ENCODE measurements around the gene DYNC2H1.

DNA sequence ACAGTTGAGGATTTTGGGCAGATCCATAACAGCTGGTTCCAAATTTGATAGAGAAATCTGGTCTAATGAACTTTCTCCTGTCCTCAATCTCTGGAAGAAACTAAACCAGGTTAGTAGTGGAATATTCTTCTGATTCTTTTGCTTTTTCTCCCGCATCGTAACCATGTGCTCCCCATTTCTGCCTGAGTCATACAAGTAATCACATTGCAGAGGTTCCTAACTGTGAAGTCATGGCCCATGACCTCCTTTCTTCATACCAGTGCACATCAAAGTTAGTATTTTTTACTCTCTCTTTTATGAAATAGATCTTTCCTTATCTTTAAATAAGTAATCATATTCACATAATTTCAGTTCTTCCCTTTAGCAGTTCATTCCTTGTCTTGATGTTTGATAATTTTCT, 249.0 kb downstream of the DYNC2H1 start:
- no peak for TF ChIP-seq CTCF (IDR thresholded peaks at IDR 0.05)
- TF ChIP-seq EZH2phosphoT487 (IDR thresholded peaks at IDR 0.05), result no peak
